Keratinocyte (primary cell): ENCODE data around the gene FLNA. TPM values are rescaled to one million over a fixed set of nuclear protein-coding genes. Genes with fewer than 3 reads are reported as not detected.

Experiments used
- DNase-seq: peaks from one replicate; pipeline ENCODE4 v3.0.0-alpha.2; 2011; ENCODE audit warnings: low read depth, missing footprints, low spot score
- FAIRE-seq: peaks from 2 replicates; lab custom pipeline; 2011; peaks lifted over from hg19 to GRCh38; lab: Jason Lieb, UNC
- H2AFZ ChIP-seq: 2 replicates; pipeline ENCODE4 v1.6.0; 2012; ENCODE audit warnings: low read length, control low read depth, inconsistent platforms; ENCODE audit not compliant: control insufficient read depth
- H3K27ac ChIP-seq: 2 replicates; pipeline ENCODE4 v1.5.1; 2011; ENCODE audit warnings: low read length; ENCODE audit not compliant: control insufficient read depth, insufficient read depth
- H3K27me3 ChIP-seq: 3 replicates; pipeline ENCODE4 v1.6.0; 2011; ENCODE audit warnings: low read length; ENCODE audit not compliant: control insufficient read depth, insufficient read depth; ENCODE audit errors: extremely low read depth
- H3K36me3 ChIP-seq, 2 experiments: 2 replicates in 1 of 2; 3 replicates in 1 of 2; pipeline ENCODE4 v1.5.1; 2011; ENCODE audit warnings: low read length in 2 of 2, mild to moderate bottlenecking in 1 of 2; ENCODE audit not compliant: control insufficient read depth in 2 of 2, insufficient read depth in 2 of 2; ENCODE audit errors: extremely low read depth in 1 of 2
- H3K4me1 ChIP-seq: 3 replicates; pipeline ENCODE4 v1.5.1; 2011; ENCODE audit warnings: low read length; ENCODE audit not compliant: control insufficient read depth, insufficient read depth; ENCODE audit errors: extremely low read depth
- H3K4me2 ChIP-seq: 3 replicates; pipeline ENCODE4 v1.6.0; 2011; ENCODE audit warnings: low read depth, low read length; ENCODE audit not compliant: control insufficient read depth, insufficient read depth; ENCODE audit errors: extremely low read depth
- H3K4me3 ChIP-seq, 3 experiments: fragments of 200-600 bp in 1 of 3; sonication (generic) in 1 of 3; 2 replicates in 2 of 3; 3 replicates in 1 of 3; pipeline ENCODE4 v1.5.1; 2011 to 2016; ENCODE audit warnings: low read length in 3 of 3, mild to moderate bottlenecking in 3 of 3, control low read depth in 2 of 3, inconsistent platforms in 1 of 3, low read depth in 1 of 3, mixed read lengths in 1 of 3, mixed run types in 1 of 3, moderate library complexity in 1 of 3; ENCODE audit not compliant: control insufficient read depth in 2 of 3, insufficient read depth in 2 of 3; ENCODE audit errors: extremely low read depth in 1 of 3
- H3K79me2 ChIP-seq: 2 replicates; pipeline ENCODE4 v1.6.0; 2012; ENCODE audit warnings: low read length; ENCODE audit not compliant: control insufficient read depth, insufficient read depth
- H3K9ac ChIP-seq: 3 replicates; pipeline ENCODE4 v1.6.0; 2011; ENCODE audit warnings: low read length; ENCODE audit not compliant: control insufficient read depth, insufficient read depth; ENCODE audit errors: extremely low read depth
- H3K9me1 ChIP-seq: 3 replicates; pipeline ENCODE4 v1.6.0; 2011; ENCODE audit warnings: low read length; ENCODE audit not compliant: control insufficient read depth, insufficient read depth; ENCODE audit errors: extremely low read depth
- H3K9me3 ChIP-seq: 2 replicates; pipeline ENCODE4 v1.5.1; 2012; ENCODE audit warnings: low read depth, low read length; ENCODE audit not compliant: control insufficient read depth
- H4K20me1 ChIP-seq: 3 replicates; pipeline ENCODE4 v1.6.0; 2011; ENCODE audit warnings: low read length; ENCODE audit not compliant: control insufficient read depth, insufficient read depth; ENCODE audit errors: extremely low read depth
- CTCF ChIP-seq, 3 experiments: IDR thresholded peaks in 1 of 3; conservative IDR thresholded peaks in 1 of 3; optimal IDR thresholded peaks in 1 of 3; 2 replicates in 2 of 3; 3 replicates in 1 of 3; pipeline versions ENCODE3 to v1.5.1; 2011; ENCODE audit warnings: low read length in 3 of 3, mild to moderate bottlenecking in 3 of 3, moderate library complexity in 2 of 3, control low read depth in 1 of 3, inconsistent platforms in 1 of 3; ENCODE audit not compliant: insufficient read depth in 2 of 3; ENCODE audit errors: extremely low read depth in 1 of 3
- EZH2 ChIP-seq: IDR thresholded peaks from one replicate; pipeline ENCODE4 v1.6.1; 2012; ENCODE audit warnings: inconsistent platforms, mild to moderate bottlenecking, low read length, moderate library complexity
- dilution Hi-C: fragments of 300-500 bp; cut with MboI; formaldehyde crosslinking; loops from one replicate; pipeline ENCODE4 v1.7.0; 2020; ENCODE audit warnings: low sequenced_read_pairs; ENCODE audit not compliant: extremely low pct_ligation_motif_present
- polyA plus RNA-seq, 5 experiments: library from polyadenylated mRNA; depleted of rRNA in 3 of 5; stranded (reverse) in 3 of 5; stranded (forward) in 1 of 5; unstranded in 1 of 5; fragments of >200 nt; gene quantifications; 1 replicate in 1 of 5; 2 replicates in 3 of 5; 3 replicates in 1 of 5; pipeline versions ENCODE4 v1.2.1 to v1.2.3, GENCODE V29; 2011 to 2012; ENCODE audit warnings: missing spikeins in 2 of 5, low read depth in 1 of 5, low replicate concordance in 1 of 5

The FLNA gene
- polyA plus RNA-seq, 1 donor (not counting 4 experiments of a cell fraction or from before 2014, with no cell fraction given), result 245 TPM

- no peaks in the 10 kb centered on the region for H3K27me3 ChIP-seq
- no peak for TF ChIP-seq EZH2
- no peak for TF ChIP-seq CTCF (optimal IDR thresholded peaks at IDR 0.05 in 1 of 3, IDR thresholded peaks at IDR 0.05 in 1 of 3, conservative IDR thresholded peaks at IDR 0.05 in 1 of 3; ENCODE audit: extremely low read depth in 1 of 3, insufficient read depth in 2 of 3, low read length in 3 of 3)
- H3K4me2 ChIP-seq, result peak overlapping the region; percentile 62
- peaks cover 7% of the 10 kb centered on the region for H4K20me1 ChIP-seq
- dilution Hi-C loops, result no loop called here
- DNase-seq (peak; percentile 48), FAIRE-seq (no peak)
- peak overlapping the region; percentile 57 to 92 (median 68) for H3K4me3 ChIP-seq
- peak overlapping the region; percentile 80 for H3K9ac ChIP-seq
- H3K9me3 ChIP-seq, result peaks cover 2% of the 10 kb centered on the region
- H3K4me1 ChIP-seq, result peaks cover 40% of the 10 kb centered on the region
- peaks cover 42% of the 10 kb centered on the region for H3K79me2 ChIP-seq
- H2AFZ ChIP-seq, result no peak overlapping the region
- peak overlapping the region; percentile 82 for H3K27ac ChIP-seq
- H3K9me1 ChIP-seq, result no peaks in the 10 kb centered on the region
- H3K36me3 ChIP-seq, result peaks cover 5 to 6% of the 10 kb centered on the region in 2 experiments
Measured at GRCh38 chrX:154371017-154371788, 3.2 kb downstream of the FLNA start.

- H4K20me1 ChIP-seq, result peaks cover 7% of the 10 kb centered on the region
- peaks cover 49% of the 10 kb centered on the region for H3K79me2 ChIP-seq
- FAIRE-seq (no peak), DNase-seq (no peak)
- H3K27ac ChIP-seq, result peak overlapping the region; percentile 82
- H2AFZ ChIP-seq, result no peak overlapping the region
- peaks cover 40% of the 10 kb centered on the region for H3K4me1 ChIP-seq
- peaks cover 5 to 6% of the 10 kb centered on the region in 2 experiments for H3K36me3 ChIP-seq
- H3K9ac ChIP-seq, result peak overlapping the region; percentile 80
- H3K4me2 ChIP-seq, result peak overlapping the region; percentile 72
- TF ChIP-seq EZH2 (no peak), CTCF (optimal IDR thresholded peaks at IDR 0.05 in 1 of 3, IDR thresholded peaks at IDR 0.05 in 1 of 3, conservative IDR thresholded peaks at IDR 0.05 in 1 of 3; ENCODE audit: extremely low read depth in 1 of 3, insufficient read depth in 2 of 3, low read length in 3 of 3) (no peak)
- H3K27me3 ChIP-seq, result no peaks in the 10 kb centered on the region
- H3K9me1 ChIP-seq, result no peaks in the 10 kb centered on the region
- H3K4me3 ChIP-seq, result peak overlapping the region; percentile 55 to 92 (median 68)
- dilution Hi-C loops, result no loop called here
- H3K9me3 ChIP-seq, result peaks cover 2% of the 10 kb centered on the region
Measured at GRCh38 chrX:154370300-154371016, 4.0 kb downstream of the FLNA start.
